ENCODE data around the gene MED15. TPM values are rescaled to one million over a fixed set of nuclear protein-coding genes. Genes with fewer than 3 reads are reported as not detected.

Gene MED15
- polyA plus RNA-seq, 1 experiment, result 17.3 TPM

DNA sequence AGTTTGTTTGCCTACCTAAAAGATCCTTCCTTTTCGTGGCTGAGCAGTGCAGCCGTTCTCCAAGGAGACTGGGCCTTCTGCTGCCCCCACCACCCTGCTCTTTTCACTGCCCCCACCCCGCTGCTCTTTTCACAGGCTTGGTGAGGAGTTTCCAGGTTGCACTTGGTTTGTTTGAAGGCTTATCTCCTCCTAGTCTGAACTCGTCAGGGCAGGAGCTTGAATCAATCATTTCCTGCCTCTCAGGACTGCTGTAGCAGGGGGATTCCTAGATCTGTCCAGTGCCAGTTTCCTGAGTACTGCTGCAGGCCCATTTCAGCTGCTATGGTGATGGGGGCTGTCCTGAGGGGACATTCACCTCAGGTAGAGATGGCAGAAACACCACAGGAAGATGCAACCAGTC is 10.0 kb downstream of the MED15 start:
- H3K27me3 ChIP-seq (ENCODE audit: control insufficient read depth, insufficient read depth, low read length), result no peaks in the 10 kb centered on the region
- POLR2A ChIA-PET, result no interaction called here
- CTCF ChIA-PET, result no interaction called here

DNA sequence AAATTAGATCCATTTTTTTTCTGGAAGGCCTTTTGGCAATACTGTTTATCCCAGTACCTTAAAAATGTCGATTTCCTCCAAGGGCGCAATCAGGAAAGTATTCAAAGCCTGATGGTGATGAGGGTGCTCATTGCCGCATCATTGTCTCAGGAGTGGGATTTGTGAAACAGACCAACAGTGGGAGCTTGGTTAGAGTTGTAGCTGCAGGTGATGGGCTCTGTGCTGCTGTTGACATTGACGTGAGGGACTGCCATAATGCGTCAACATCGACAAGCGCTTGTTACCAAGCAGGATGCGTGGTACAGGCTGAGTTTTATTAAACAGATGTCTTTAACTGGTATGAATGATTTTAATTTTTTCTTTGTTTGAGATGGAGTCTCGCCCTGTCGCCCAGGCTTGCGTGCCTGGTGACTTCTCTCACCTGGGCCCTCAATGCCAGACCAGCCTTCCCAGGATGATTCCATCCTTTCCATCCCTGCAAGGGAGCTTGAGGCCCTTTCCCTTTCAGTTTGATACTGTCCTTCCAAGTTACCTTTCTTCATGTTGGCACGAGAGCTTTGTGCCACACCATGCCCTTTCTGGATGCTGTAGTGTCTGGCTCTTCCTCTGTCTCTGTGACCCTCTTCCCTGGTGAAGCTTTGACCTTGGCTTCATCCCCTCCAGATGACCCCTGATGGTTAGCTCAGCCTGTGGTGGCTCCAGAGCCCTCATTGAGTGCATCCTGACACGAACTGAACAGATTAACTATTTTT is 10.6 kb downstream of the MED15 start:
- no peak for DNase-seq (ENCODE audit: low read depth, low spot score)
- H3K27ac ChIP-seq (ENCODE audit: low read depth, low read length), result no peak overlapping the region
- CTCF ChIA-PET, result interaction anchor here (0.6 kb wide), 1 partner anchor 100 kb away, joined by 3 read pairs; no protein-coding TSS in a partner anchor
- POLR2A ChIA-PET, result no interaction called here
- H3K4me3 ChIP-seq (ENCODE audit: low read depth, low read length), result no peak overlapping the region
- no peaks in the 10 kb centered on the region for H3K27me3 ChIP-seq (ENCODE audit: control insufficient read depth, insufficient read depth, low read length)
- H3K9me3 ChIP-seq (ENCODE audit: control insufficient read depth, insufficient read depth, low read length), result no peaks in the 10 kb centered on the region
- TF ChIP-seq, protein P1, sequence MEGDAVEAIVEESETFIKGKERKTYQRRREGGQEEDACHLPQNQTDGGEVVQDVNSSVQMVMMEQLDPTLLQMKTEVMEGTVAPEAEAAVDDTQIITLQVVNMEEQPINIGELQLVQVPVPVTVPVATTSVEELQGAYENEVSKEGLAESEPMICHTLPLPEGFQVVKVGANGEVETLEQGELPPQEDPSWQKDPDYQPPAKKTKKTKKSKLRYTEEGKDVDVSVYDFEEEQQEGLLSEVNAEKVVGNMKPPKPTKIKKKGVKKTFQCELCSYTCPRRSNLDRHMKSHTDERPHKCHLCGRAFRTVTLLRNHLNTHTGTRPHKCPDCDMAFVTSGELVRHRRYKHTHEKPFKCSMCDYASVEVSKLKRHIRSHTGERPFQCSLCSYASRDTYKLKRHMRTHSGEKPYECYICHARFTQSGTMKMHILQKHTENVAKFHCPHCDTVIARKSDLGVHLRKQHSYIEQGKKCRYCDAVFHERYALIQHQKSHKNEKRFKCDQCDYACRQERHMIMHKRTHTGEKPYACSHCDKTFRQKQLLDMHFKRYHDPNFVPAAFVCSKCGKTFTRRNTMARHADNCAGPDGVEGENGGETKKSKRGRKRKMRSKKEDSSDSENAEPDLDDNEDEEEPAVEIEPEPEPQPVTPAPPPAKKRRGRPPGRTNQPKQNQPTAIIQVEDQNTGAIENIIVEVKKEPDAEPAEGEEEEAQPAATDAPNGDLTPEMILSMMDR (IDR thresholded peaks at IDR 0.05; ENCODE audit: low read depth, low read length), result no peak

More for the DNA sequence above, 10.0 kb downstream of the MED15 start:
- no peak for DNase-seq (ENCODE audit: low read depth, low spot score)
- Histone ChIP-seq H3K27ac (ENCODE audit: low read depth, low read length) (no peak overlapping the region), H3K9me3 (ENCODE audit: control insufficient read depth, insufficient read depth, low read length) (no peaks in the 10 kb centered on the region), H3K4me3 (ENCODE audit: low read depth, low read length) (no peak overlapping the region)
- TF ChIP-seq, protein P1 (IDR thresholded peaks at IDR 0.05; ENCODE audit: low read depth, low read length), result no peak

DNA sequence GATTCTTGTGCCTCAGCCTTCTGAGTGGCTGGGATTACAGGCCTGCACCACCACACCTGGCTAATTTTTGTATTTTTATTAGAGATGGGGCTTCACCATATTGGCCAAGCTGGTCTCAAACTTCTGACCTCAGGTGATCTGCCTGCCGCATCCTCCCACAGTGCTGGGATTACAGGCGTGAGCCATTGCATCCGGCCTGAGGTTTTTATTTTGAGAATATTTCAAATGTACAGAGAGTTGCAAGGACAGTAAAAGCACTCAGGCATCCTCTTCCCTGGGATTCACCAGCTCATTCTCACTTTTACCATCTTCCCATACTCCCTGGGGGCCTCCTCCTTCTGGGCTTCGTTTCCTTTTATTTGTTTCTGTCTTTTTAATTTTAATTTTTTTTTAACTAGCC is 12.1 kb downstream of the MED15 start:
- no peaks in the 10 kb centered on the region for H3K9me3 ChIP-seq (ENCODE audit: control insufficient read depth, insufficient read depth, low read length)
- no peaks in the 10 kb centered on the region for H3K27me3 ChIP-seq (ENCODE audit: control insufficient read depth, insufficient read depth, low read length)
- DNase-seq (ENCODE audit: low read depth, low spot score), result no peak
- ChIA-PET POLR2A (interaction anchor here (0.6 to 1.0 kb wide), 3 partner anchors 8 to 44 kb away, joined by 3 to 5 read pairs (median 3); no protein-coding TSS in a partner anchor), CTCF (interaction anchor here (1.2 kb wide), 1 partner anchor 45 kb away, joined by 7 read pairs; no protein-coding TSS in a partner anchor)
- peak overlapping the region; percentile 73 for H3K27ac ChIP-seq (ENCODE audit: low read depth, low read length)
- TF ChIP-seq, protein P1 (IDR thresholded peaks at IDR 0.05; ENCODE audit: low read depth, low read length), result no peak
- H3K4me3 ChIP-seq (ENCODE audit: low read depth, low read length), result no peak overlapping the region

DNA sequence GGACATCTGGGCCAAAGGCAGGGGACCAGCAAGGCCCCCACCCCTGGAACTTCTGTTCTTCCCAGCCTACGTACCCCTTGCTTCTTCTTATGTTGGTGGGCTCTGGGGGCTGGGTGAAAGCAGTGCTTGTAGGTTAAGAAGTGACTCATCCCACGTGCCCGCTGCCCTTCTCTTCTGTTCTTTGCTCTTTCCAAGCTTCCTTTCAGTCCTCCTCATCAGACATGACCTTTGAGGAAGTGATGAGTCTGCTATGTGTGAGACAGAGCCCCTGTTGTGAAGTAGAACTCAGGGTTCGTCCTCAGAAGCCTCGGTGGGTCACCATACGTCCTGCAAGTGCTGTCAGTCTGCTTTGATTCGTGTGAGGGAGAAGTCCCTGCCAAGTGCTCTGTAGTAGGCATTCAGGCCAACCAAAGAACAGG is 12.7 kb downstream of the MED15 start:
- H3K27me3 ChIP-seq (ENCODE audit: control insufficient read depth, insufficient read depth, low read length), result no peaks in the 10 kb centered on the region
- peak overlapping the region; percentile 73 for H3K27ac ChIP-seq (ENCODE audit: low read depth, low read length)
- no peaks in the 10 kb centered on the region for H3K9me3 ChIP-seq (ENCODE audit: control insufficient read depth, insufficient read depth, low read length)
- TF ChIP-seq, protein P1 (IDR thresholded peaks at IDR 0.05; ENCODE audit: low read depth, low read length), result no peak
- no peak for DNase-seq (ENCODE audit: low read depth, low spot score)
- H3K4me3 ChIP-seq (ENCODE audit: low read depth, low read length), result no peak overlapping the region
- ChIA-PET CTCF (interaction anchor here (1.2 kb wide), 1 partner anchor 45 kb away, joined by 7 read pairs; no protein-coding TSS in a partner anchor), POLR2A (interaction anchor here (0.6 to 1.0 kb wide), 3 partner anchors 9 to 44 kb away, joined by 3 to 5 read pairs (median 3); no protein-coding TSS in a partner anchor)
